ENCODE results near the gene TRPV5. TPM values are rescaled to one million over a fixed set of nuclear protein-coding genes. Genes with fewer than 3 reads are reported as not detected.

The TRPV5 gene
- total RNA-seq, 1 donor from 2014 or later = not detected

GRCh38 chr7:142948603-142949002 is 15.1 kb upstream of the TRPV5 start:
- Mint-ChIP-seq H3K4me3 (ENCODE audit: unreplicated experiment) (no peak overlapping the region), H3K27ac (ENCODE audit: unreplicated experiment) (no peak overlapping the region), H3K4me1 (ENCODE audit: low read depth) (no peaks in the 10 kb centered on the region), H3K36me3 (ENCODE audit: low read depth) (no peaks in the 10 kb centered on the region), H3K9me3 (ENCODE audit: low read depth) (peaks cover 4% of the 10 kb centered on the region), H3K27me3 (ENCODE audit: low read depth) (peaks cover 6% of the 10 kb centered on the region)
- no peak for DNase-seq (ENCODE audit: low spot score)
- no peak for TF ChIP-seq CTCF (IDR thresholded peaks at IDR 0.05)

- Mint-ChIP-seq H3K27me3 (ENCODE audit: low read depth) (peaks cover under 1% of the 10 kb centered on the region), H3K36me3 (ENCODE audit: low read depth) (no peaks in the 10 kb centered on the region), H3K4me3 (ENCODE audit: unreplicated experiment) (no peak overlapping the region), H3K9me3 (ENCODE audit: low read depth) (peaks cover 3% of the 10 kb centered on the region), H3K4me1 (ENCODE audit: low read depth) (no peaks in the 10 kb centered on the region), H3K27ac (ENCODE audit: unreplicated experiment) (no peak overlapping the region)
- DNase-seq (ENCODE audit: low spot score) = no peak
- TF ChIP-seq CTCF (IDR thresholded peaks at IDR 0.05) = no peak
These were observed 11.5 kb upstream of the TRPV5 start for GRCh38 chr7:142945001-142945400.

GRCh38 chr7:142943706-142944268 is 10.2 kb upstream of the TRPV5 start:
- TF ChIP-seq CTCF (IDR thresholded peaks at IDR 0.05) = no peak
- no peak for DNase-seq (ENCODE audit: low spot score)
- Mint-ChIP-seq H3K4me3 (ENCODE audit: unreplicated experiment) (no peak overlapping the region), H3K9me3 (ENCODE audit: low read depth) (peaks cover 3% of the 10 kb centered on the region), H3K36me3 (ENCODE audit: low read depth) (no peaks in the 10 kb centered on the region), H3K4me1 (ENCODE audit: low read depth) (no peaks in the 10 kb centered on the region), H3K27ac (ENCODE audit: unreplicated experiment) (no peak overlapping the region), H3K27me3 (ENCODE audit: low read depth) (peaks cover under 1% of the 10 kb centered on the region)

- no peaks in the 10 kb centered on the region for H3K4me1 Mint-ChIP-seq (ENCODE audit: low read depth)
- no peak for TF ChIP-seq CTCF (IDR thresholded peaks at IDR 0.05)
- H3K9me3 Mint-ChIP-seq (ENCODE audit: low read depth) = peaks cover 3% of the 10 kb centered on the region
- no peak for DNase-seq (ENCODE audit: low spot score)
- H3K4me3 Mint-ChIP-seq (ENCODE audit: unreplicated experiment) = no peak overlapping the region
- no peaks in the 10 kb centered on the region for H3K36me3 Mint-ChIP-seq (ENCODE audit: low read depth)
- peaks cover 3% of the 10 kb centered on the region for H3K27me3 Mint-ChIP-seq (ENCODE audit: low read depth)
- H3K27ac Mint-ChIP-seq (ENCODE audit: unreplicated experiment) = no peak overlapping the region
These were observed 9.2 kb upstream of the TRPV5 start for GRCh38 chr7:142942746-142943145.

GRCh38 chr7:142941541-142941940 is 8.0 kb upstream of the TRPV5 start:
- H3K27ac Mint-ChIP-seq (ENCODE audit: unreplicated experiment) = no peak overlapping the region
- no peak overlapping the region for H3K4me3 Mint-ChIP-seq (ENCODE audit: unreplicated experiment)
- no peak for TF ChIP-seq CTCF (IDR thresholded peaks at IDR 0.05)

More at GRCh38 chr7:142941541-142941940, 8.0 kb upstream of the TRPV5 start:
- Mint-ChIP-seq H3K4me1 (ENCODE audit: low read depth) (no peaks in the 10 kb centered on the region), H3K9me3 (ENCODE audit: low read depth) (peaks cover 3% of the 10 kb centered on the region), H3K36me3 (ENCODE audit: low read depth) (no peaks in the 10 kb centered on the region), H3K27me3 (ENCODE audit: low read depth) (peaks cover 3% of the 10 kb centered on the region)
- DNase-seq (ENCODE audit: low spot score) = no peak
